HG02870 (cell line): ENCODE measurements around the gene NFIB.

Experiments
- ATAC-seq: cut with Tn5 transposase; IDR thresholded peaks from one replicate; pipeline ENCODE4 v1.9.1; 2021; ENCODE audit warnings: mild to moderate bottlenecking, moderate library complexity; ENCODE audit not compliant: unreplicated experiment

NFIB gene

DNA sequence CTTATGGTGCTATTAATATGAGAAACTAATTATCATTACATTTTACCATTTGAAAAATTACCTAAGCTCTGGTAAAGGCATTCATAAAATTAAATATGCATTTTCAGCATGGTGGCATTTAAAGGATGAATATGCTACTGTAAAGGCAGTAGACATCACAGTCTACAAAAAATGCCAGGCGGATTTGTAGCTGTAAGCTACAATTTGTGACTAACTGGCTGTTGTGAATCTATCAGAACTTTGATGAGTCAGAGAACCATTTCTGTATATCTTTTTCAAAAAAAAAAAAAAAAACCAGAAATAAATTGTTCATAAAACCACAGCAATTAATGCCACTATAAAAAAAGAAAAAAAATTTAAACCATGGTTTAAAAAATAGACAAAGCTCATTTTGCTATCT lies 186.3 kb downstream of the NFIB start:
- ATAC-seq = no peak

DNA sequence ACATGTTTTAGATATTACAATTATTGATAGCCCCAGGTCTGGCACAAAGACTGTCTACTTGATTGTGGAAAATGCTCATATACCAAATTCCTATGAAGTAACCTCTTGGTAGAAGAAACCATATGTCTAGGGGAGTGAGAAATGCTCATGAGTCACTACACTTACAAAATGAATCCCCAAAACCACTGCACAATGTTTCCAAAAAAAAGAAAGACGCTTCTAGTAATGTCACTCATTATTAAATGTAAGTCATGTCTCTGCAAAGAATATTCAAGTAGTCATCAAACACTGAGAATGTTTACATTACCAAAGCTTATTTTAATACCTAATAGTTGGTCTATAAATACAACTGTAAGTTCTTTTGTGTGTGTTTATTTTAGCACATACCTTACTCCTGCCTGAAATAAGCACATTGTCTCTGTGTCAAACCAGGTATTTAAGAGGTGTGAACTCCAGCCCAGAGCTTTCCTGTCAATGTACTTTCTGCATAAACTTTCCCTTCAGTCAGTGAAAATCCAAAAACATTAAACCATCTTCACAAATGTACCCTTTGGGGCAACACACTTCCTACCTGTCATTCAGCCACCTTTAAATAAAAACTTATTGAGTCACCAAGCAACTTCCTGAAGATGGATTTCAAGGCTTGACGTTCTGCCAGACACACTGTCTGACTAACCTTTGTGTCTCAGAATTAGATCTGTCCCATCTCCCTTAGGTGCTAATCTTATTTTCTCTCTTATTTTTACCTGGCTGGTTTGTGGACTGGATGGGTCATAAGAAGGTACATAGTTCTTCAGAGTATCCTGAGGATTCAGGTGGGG lies 194.0 kb downstream of the NFIB start:
- no peak for ATAC-seq

DNA sequence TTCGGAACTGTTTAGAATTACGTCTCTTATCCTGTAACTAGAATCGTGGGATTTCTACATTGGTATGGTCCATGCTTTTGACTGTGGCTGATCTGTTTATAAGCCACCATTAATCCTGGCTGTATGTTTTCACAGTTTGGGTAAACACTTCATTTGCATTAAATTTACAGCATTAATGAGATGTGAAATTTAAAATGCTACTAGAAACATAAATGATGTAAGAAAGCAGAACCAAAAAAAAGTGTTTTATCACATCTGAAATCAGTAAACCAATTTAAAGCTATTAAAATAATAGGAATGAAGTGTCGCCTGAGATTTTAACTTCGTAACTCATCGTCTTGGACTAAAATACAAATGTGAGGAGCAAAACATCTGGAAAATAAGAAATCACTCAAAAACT lies 201.7 kb downstream of the NFIB start:
- no peak for ATAC-seq

DNA sequence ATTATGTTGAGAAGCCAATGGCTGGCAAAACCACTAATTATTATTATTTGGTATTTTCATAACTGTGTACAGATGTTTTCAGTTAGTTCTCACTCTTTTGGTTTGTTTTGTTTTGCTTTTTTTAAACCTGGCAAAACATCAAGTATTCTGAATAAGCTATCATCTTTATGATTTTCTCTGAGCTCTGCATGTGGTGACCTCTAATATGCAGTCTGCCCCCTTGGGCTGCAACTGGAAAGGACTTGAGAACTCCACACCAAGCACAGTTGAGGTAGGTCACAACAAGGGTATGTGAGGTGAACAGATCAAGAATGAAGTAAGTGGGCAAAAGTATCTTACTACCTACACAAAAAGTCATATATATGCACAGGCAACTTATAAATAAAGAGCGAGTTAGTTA lies 202.2 kb downstream of the NFIB start:
- no peak for ATAC-seq

- ATAC-seq = no peak
Observed at GRCh38 chr9:14107977-14108376, 206.0 kb downstream of the NFIB start.

- no peak for ATAC-seq
Observed at GRCh38 chr9:14107495-14107894, 206.4 kb downstream of the NFIB start.

- no peak for ATAC-seq
Observed at GRCh38 chr9:14106699-14107098, 207.2 kb downstream of the NFIB start.

- no peak for ATAC-seq
Observed at GRCh38 chr9:14104496-14104895, 209.4 kb downstream of the NFIB start.

GRCh38 chr9:14103115-14103514 lies 210.8 kb downstream of the NFIB start:
- ATAC-seq = no peak

- ATAC-seq = no peak
Observed at GRCh38 chr9:14099737-14100136, 214.2 kb downstream of the NFIB start.

- no peak for ATAC-seq
Observed at GRCh38 chr9:14098486-14099180, 215.3 kb downstream of the NFIB start.

GRCh38 chr9:14097666-14098415 lies 216.1 kb downstream of the NFIB start:
- ATAC-seq = no peak

- ATAC-seq = no peak
Observed at GRCh38 chr9:14097215-14097614, 216.7 kb downstream of the NFIB start.

GRCh38 chr9:14096258-14096922 lies 217.6 kb downstream of the NFIB start:
- ATAC-seq = no peak

DNA sequence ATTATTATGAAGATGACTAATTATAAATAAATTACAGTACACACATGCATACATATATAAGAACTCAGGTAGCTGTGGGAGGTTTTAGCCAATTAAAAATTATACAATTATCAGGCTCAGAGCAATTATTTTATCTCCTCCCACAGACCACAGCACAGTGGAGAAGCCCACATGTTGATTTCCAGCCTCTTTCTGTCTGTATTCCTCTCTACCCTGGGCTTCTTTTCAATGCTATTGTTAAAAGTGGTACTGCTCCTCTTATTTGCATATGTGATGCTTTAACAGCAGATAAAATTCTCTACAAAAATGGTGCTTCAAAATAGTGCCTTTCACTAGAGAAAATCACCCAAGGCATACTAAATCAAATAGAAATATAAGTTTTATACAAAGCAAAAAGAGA lies 218.7 kb downstream of the NFIB start:
- no peak for ATAC-seq

- ATAC-seq = no peak
Observed at GRCh38 chr9:14094491-14094890, 219.4 kb downstream of the NFIB start.

DNA sequence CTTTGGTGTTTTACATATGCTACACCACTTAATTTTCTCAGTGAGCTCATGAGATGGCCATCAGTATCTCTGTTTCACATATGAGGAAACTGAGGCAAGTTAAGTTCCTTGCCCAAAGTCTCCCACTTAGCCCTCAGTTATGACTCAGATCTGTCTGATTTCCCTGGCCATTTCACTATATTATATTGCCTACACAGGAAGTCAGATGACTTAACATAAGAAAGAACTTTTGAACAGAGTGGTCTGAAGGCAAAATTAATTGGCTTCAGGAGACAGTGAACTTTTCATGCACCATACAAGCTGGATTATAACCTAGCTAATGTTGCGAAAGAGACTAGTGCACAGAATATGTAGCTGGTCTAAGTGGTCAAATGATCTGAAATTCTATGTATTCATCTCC lies 221.6 kb downstream of the NFIB start:
- no peak for ATAC-seq

- ATAC-seq = no peak
Observed at GRCh38 chr9:14089051-14089803, 224.7 kb downstream of the NFIB start.

DNA sequence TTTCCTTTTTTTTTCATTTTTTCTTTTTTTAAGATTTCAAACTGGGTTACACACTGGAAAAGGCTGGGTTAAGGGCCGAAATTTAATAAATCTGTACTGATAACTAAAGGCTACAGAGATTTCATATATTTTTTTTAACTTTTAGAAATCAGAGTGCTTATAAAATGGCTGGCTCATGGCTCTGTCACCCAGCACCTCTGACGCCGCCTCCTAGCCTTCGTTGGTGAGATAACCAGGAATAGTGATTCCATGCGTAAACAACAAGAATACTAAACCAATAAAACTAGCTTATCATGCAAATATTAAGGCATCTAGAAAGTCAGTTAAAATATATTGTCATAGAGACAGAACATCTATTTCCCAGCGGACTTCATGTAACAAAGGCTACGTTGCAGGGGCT lies 226.4 kb downstream of the NFIB start:
- ATAC-seq = no peak

DNA sequence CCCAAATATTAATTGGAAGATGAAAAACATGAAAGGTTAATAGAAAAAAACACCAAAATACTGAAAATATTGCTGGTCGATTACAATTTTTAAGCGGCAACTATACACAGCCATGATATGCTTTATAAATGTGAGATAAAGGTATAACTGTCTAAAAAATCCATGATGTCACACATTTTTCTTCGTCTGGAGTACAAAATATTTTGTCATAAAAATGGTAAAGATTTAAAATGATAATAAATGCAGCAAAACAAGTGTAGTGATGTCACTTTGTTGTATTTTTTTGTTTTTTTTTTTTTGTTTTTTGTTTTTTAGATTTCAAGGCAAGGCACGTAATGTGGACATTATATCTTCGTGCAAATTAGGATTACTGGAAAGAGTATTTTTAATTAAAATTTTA lies 227.4 kb downstream of the NFIB start:
- no peak for ATAC-seq

DNA sequence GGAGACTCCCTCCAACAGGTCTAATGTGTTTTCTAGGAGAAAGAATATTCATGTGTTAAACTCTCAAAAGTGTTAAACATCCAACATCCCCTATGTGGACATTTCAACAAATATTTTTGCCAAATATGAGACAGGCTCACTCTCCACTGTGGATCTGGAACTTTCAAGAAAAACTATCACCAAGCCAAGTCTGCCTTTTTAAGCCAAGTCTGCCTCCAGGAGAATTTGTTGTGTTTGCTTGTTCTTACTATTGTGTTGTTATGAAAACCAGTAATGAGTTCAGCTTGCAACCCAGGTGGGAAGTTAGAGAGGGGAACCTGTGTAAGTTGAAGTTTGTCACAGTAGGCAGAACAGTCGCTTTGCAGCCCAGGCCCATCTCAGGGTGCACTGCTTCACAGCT lies 228.1 kb downstream of the NFIB start:
- no peak for ATAC-seq
